Fibroblast of peridontal ligament (primary cell): Measurements from ENCODE around the gene RPTOR.
A peak's percentile ranks its signal among the peaks of the same experiment; 100 is the strongest.
"Not testable (repeated sequence)": the region's sequence is repeated elsewhere in the genome, so short reads cannot be mapped to it uniquely, and the experiment has no call there.

Experiments used
- DNase-seq: peaks from one replicate; pipeline ENCODE4 v3.0.0-alpha.2; 2010; ENCODE audit errors: extremely low read depth

Gene RPTOR

DNA sequence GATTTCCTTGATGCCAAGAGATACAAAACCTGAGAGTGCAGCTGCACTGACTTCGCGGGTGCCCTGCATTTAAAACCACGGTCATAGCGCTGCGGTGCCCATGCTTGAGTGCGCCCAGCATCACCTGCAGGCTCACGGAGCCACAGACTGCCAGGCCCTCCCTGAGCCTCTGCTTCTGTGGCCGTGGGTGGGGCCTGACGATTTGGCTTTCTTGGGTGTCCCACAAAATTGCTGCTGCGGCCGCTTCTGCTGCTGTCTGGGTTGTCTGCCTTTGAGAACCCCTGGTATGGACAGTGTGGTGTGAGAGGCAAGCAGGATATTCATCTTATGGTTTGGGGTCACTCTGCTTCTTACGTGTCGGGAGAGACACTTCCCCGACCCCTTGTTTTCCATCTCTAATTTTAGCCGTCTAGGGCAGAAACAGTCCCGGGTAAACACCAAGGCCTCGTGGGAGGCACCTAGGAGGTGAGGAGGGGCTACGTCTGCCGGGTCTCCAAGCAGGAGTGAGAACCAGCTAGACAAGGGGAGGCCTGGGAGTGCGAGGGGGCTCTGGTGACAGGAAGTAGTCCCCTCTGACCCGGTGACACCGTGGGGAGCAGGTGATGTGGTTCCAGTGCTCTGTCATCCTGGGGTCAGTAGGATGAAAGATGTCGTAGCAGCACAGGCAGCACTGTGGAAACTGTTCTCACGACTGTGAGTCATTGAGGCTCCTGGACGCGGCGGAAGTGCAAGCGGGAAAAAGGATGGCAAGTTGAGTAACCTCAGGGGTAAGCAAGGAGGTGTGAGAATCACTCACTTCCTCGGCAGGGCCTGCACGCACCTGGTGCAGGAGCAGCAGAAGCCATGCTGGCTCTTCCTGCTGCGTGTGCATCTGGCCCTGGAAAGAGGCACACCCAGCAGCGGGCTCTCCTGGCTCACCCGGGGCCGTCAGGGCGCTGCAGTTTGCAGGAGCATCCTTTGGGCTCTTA lies 176.3 kb downstream of the RPTOR start:
- DNase-seq, result no peak

DNA sequence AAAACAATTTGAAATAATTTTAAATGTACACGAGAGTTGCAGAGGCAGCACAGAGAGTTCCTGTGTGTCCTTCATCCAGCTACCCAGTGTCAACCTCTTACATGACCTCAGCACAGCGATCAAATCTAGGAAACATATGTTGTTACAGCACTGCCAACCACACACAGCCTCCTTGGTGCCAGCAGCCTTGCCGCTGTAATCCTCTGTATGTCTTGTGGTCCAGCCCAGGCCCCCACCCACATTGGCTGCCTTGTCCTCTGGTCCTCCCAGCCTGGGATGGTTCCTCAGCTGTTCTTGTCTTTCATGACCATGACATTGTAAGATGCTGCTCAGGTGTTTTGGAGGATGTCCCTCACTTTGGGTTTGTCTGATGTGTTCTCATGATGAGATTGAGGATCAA lies 178.0 kb downstream of the RPTOR start:
- no peak for DNase-seq

- DNase-seq, result peak; percentile 81
These were observed 180.2 kb downstream of the RPTOR start for GRCh38 chr17:80724775-80725266.

GRCh38 chr17:80725517-80725916 lies 180.9 kb downstream of the RPTOR start:
- DNase-seq, result peak; percentile 54

DNA sequence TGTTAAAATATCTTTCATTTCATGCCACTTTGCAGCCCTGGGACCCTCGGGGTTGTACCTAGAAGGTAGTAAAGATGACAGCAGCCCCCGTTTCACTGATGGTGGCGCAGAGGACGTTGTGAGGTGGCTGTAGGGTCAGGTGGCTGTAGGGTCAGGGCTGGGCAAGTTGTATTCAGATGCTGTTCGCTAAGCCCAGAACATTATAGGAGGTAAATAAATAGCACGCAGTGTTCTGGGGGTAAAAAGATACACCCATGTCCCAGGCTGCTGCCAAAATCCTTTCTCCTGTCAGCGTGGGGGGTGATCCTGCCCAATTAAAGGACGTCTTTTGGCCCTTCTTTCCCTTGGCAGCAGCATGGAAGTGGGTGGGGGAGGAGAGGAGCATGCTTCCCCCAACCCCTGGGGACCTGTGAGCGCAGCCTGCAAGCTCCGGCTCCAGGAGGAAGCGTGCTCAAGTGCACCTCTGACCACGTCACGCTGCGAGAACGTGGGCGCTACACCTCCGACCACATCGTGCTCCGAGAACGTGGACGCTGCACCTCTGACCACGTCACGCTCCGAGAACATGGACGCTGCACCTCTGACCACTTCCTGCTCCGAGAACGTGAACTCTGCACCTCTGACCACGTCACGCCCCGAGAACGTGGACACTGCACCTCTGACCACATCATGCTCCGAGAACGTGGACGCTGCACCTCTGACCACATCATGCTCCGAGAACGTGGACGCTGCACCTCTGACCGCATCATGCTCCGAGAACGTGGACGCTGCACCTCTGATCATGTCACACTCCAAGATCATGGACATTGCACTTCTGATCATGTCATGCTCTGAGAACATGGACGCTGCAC lies 182.1 kb downstream of the RPTOR start:
- DNase-seq, result no peak

DNA sequence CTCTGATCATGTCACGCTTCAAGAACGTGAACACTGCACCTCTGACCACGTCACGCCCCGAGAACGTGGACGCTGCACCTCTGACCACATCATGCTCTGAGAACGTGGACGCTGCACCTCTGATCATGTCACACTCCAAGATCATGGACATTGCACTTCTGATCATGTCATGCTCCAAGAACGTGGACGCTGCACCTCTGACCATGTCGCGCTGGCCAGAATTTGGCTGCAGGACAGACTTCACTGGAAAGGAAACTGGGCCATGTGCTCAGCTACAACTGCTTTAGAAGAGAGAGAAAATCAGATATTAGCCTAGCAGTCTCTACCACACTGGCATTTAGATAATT lies 182.7 kb downstream of the RPTOR start:
- no peak for DNase-seq

DNA sequence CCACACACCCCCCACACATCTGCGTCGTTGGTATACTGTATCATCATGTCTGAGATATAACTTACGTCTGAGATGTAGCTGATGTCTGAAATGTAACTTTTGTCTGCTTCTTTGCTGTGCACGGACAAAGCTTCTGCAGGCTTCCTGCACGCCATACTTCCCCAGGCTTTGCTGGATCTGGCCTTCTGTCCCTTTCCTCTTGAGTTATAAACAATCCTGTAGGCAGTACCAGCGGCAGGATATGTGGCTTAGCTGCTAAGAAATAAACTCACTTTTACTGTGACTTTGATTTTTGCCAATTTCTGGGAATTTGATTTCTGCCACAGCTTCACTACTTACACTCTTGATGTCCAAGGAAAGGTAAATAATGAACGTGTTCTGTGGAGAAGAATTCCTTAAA lies 184.4 kb downstream of the RPTOR start:
- DNase-seq, result no peak

- DNase-seq, result no peak
These were observed 185.1 kb downstream of the RPTOR start for GRCh38 chr17:80729761-80730160.

- no peak for DNase-seq
These were observed 186.1 kb downstream of the RPTOR start for GRCh38 chr17:80730739-80731138.

GRCh38 chr17:80731323-80731722 lies 186.7 kb downstream of the RPTOR start:
- DNase-seq, result no peak

- peak; percentile 79 for DNase-seq
These were observed 187.6 kb downstream of the RPTOR start for GRCh38 chr17:80732268-80732667.

- no peak for DNase-seq
These were observed 192.7 kb downstream of the RPTOR start for GRCh38 chr17:80737106-80738019.

GRCh38 chr17:80738020-80738808 lies 193.6 kb downstream of the RPTOR start:
- no peak for DNase-seq

- no peak for DNase-seq
These were observed 194.5 kb downstream of the RPTOR start for GRCh38 chr17:80738987-80739730.

DNA sequence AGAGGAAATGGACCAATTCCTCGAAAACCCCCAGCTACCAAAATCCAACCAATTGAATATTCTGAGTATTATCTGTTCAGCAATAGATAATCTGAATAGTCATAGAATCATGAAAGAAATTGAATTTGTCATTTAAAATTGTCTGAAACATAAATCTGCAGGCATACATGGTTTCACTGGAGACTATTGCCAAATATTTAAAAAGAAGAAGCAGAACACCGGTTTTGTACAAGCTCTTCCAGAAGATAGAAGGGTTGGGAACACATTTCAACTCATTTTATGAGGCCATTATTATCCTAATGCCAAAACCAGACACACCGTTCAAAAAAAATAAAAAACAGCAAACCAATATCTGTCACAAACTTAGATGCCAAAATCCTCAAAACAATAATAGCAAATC lies 195.5 kb downstream of the RPTOR start:
- DNase-seq, result no peak

- no peak for DNase-seq
These were observed 197.5 kb downstream of the RPTOR start for GRCh38 chr17:80742091-80742490.

DNA sequence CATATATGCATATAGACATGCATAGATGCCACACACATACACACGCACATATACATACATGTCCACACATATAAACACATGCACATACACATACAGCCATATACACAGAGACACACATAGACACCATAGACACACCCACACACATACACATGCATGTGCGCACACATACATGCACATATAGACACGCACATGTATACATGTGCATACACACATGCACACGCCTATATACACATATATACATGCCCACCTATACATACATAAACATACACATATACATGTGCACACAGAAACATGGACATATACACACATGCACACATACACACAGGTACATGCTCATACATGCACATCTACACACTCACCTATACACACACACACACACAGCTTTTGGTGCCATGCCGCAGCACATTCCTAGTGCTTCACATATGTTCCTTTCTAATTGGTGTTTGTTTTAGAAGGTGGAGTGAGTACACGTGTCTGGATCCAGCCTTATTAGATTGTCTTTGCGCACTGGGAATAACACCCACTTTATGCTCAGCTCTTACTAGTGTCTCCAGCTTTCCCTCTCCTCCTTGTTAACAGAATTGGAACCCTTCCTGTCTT lies 198.0 kb downstream of the RPTOR start:
- no peak for DNase-seq

DNA sequence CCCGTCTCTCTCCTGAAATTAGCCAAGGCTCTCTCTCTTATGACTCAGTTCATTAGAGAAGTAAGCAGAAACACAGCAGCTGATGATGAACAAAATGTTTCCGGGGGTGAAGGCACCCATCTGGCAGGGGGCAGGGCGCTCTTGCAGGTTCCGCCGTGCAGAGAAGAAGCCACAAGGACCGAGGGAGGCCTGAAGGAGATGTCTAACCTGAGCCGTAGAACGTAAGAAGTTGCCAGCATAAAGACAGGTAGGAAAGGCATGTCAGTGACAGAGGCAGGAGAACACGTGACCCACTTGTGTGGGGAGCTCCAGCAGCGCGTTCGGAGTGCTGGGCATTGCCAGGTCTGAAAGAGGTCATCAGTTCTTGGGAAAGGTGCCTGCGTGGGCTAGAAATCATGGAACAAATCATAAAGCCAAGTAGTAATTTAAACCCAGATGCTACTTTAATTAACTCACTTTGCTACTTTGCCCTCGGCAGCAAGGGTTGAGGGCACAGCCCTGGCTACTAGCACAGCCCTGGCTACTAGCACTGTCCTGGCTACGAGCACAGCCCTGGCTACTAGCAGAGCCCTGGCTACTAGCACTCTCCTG lies 198.6 kb downstream of the RPTOR start:
- peak; percentile 30 for DNase-seq

DNA sequence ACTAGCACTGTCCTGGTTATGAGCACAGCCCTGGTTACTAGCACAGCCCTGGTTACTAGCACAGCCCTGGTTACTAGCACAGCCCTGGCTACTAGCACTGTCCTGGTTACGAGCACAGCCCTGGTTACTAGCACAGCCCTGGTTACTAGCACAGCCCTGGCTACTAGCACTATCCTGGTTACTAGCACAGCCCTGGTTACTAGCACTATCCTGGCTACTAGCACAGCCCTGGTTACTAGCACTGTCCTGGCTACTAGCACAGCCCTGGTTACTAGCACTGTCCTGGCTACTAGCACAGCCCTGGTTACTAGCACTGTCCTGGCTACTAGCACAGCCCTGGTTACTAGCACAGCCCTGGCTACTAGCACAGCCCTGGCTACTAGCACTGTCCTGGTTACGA lies 199.3 kb downstream of the RPTOR start:
- DNase-seq, result not testable (repeated sequence)
